Natural killer cell (primary cell): ENCODE measurements around the gene LBHD1. TPM values are rescaled to one million over a fixed set of nuclear protein-coding genes. Genes with fewer than 3 reads are reported as not detected.
A peak's percentile ranks its signal among the peaks of the same experiment; 100 is the strongest.

Experiments
- ATAC-seq, 3 donors: fragments of 150-1000 bp in 2 of 3; fragments of 200-7000 bp in 1 of 3; cut with Tn5 transposase; 1 replicate in 1 of 3; 2 replicates in 2 of 3; pipeline ENCODE4 v1.10.0; 2021; ENCODE audit warnings: mild to moderate bottlenecking in 2 of 3, moderate library complexity in 2 of 3
- DNase-seq, 2 donors: peaks; one replicate each; pipeline versions ENCODE4 v3.0.0 to v3.0.0-alpha.2; 2013 to 2021; ENCODE audit warnings: mixed read lengths in 1 of 2
- H3K27ac ChIP-seq: one replicate; pipeline ENCODE4 v1.5.1; 2013; ENCODE audit warnings: mild to moderate bottlenecking, low read length
- H3K27me3 ChIP-seq: one replicate; pipeline ENCODE4 v1.6.1; 2013; ENCODE audit warnings: low read length; ENCODE audit not compliant: control insufficient read depth, insufficient read depth
- H3K36me3 ChIP-seq: one replicate; pipeline ENCODE4 v1.6.1; 2013; ENCODE audit warnings: low read length; ENCODE audit not compliant: control insufficient read depth, insufficient read depth
- H3K4me1 ChIP-seq: one replicate; pipeline ENCODE4 v1.6.1; 2013; ENCODE audit warnings: low read length; ENCODE audit not compliant: control insufficient read depth, insufficient read depth
- H3K4me3 ChIP-seq: one replicate; pipeline ENCODE4 v1.5.1; 2013; ENCODE audit warnings: low read length
- H3K9me3 ChIP-seq: one replicate; pipeline ENCODE4 v1.6.1; 2013; ENCODE audit warnings: low read length; ENCODE audit not compliant: control insufficient read depth, insufficient read depth
- H3K27ac Mint-ChIP-seq, 2 donors: one replicate each; pipeline ENCODE4 v1.8.0; 2022; ENCODE audit warnings: mild to moderate bottlenecking in 2 of 2, mixed read lengths in 2 of 2, moderate library complexity in 1 of 2
- H3K27me3 Mint-ChIP-seq, 2 donors: one replicate each; pipeline ENCODE4 v1.8.0; 2022; ENCODE audit warnings: low read depth in 2 of 2, mixed read lengths in 2 of 2
- H3K36me3 Mint-ChIP-seq: one replicate; pipeline ENCODE4 v1.8.0; 2022; ENCODE audit warnings: mixed read lengths
- H3K4me1 Mint-ChIP-seq, 2 donors: one replicate each; pipeline ENCODE4 v1.8.0; 2022; ENCODE audit warnings: mixed read lengths in 2 of 2
- H3K4me3 Mint-ChIP-seq: one replicate; pipeline ENCODE4 v1.8.0; 2022; ENCODE audit warnings: mild to moderate bottlenecking, moderate library complexity, mixed read lengths
- H3K9me3 Mint-ChIP-seq, 2 donors: one replicate each; pipeline ENCODE4 v1.8.0; 2022; ENCODE audit warnings: mixed read lengths in 2 of 2
- CTCF ChIP-seq: fragments of 200-600 bp; IDR thresholded peaks from one replicate; pipeline ENCODE4 v1.8.0; 2022; ENCODE audit warnings: antibody characterized with exemption
- WGBS: methylation state at CpG from one replicate; pipeline ENCODE4 v1.1.7; 2013; ENCODE audit warnings: missing lambda C conversion rate; ENCODE audit not compliant: insufficient coverage; 5-methylcytosine and 5-hydroxymethylcytosine counted together
- intact Hi-C: fragments of 100-400 bp; cut with micrococcal nuclease; formaldehyde crosslinking; loops from one replicate; pipeline ENCODE4 v1.14.2; 2022
- total RNA-seq, 4 donors: library from RNA; stranded (reverse); fragments of 120-200 nt in 1 of 4; gene quantifications; one replicate each; pipeline versions ENCODE4 v1.2.3 to v1.2.4, GENCODE V29; 2013 to 2022

The LBHD1 gene
- 10 to 100 TPM; 17.4 to 29.1 (median 20.4) TPM for total RNA-seq
- 12.5 TPM for total RNA-seq (2013)

GRCh38 chr11:62671608-62672389, at the start of gene LBHD1, which contains the start of gene UQCC3:
Gene LBHD1 (minus strand): TSS chr11:62672267. CDS start chr11:62670031, 2,236 bp downstream.
Gene UQCC3 (plus strand): TSS chr11:62671673. CDS start chr11:62671746, 73 bp downstream.
- Mint-ChIP-seq H3K4me3 (peak within 1 kb of the TSS; percentile 99), H3K9me3 (no peaks in the 10 kb centered on the region), H3K4me1 (peaks cover 21 to 36% of the 10 kb centered on the region in 2 donors), H3K27me3 (no peaks in the 10 kb centered on the region), H3K27ac (peak within 1 kb of the TSS; percentile 92 to 97), H3K36me3 (peaks cover under 1% of the 10 kb centered on the region)
- Histone ChIP-seq H3K27me3 (no peaks in the 10 kb centered on the region), H3K27ac (peak within 1 kb of the TSS; percentile 59), H3K9me3 (no peaks in the 10 kb centered on the region), H3K4me1 (peaks cover 27% of the 10 kb centered on the region), H3K4me3 (peak within 1 kb of the TSS; percentile 85), H3K36me3 (peaks cover 9% of the 10 kb centered on the region)
- DNase-seq: peak; percentile 76 to 85
- peak; percentile 78 to 93 (median 86) for ATAC-seq
- WGBS: under 1% methylated on average over 59 of the region's 59 CpGs
- intact Hi-C loops: loop anchor here (5.0 kb wide), 1 partner anchor 36 kb away; the partner anchor contains the start of genes BSCL2 and GNG3
- TF ChIP-seq CTCF: no peak

GRCh38 chr11:62719302-62719978, 47.4 kb upstream of the LBHD1 start:
- TF ChIP-seq CTCF: no peak
- Histone ChIP-seq H3K36me3 (peaks cover 94% of the 10 kb centered on the region), H3K27me3 (no peaks in the 10 kb centered on the region), H3K9me3 (no peaks in the 10 kb centered on the region), H3K4me1 (peaks cover 3% of the 10 kb centered on the region), H3K27ac (no peak overlapping the region), H3K4me3 (no peak overlapping the region)
- Mint-ChIP-seq H3K27me3 (no peaks in the 10 kb centered on the region), H3K27ac (peak overlapping the region in 1 of 2 donors; percentile 15), H3K9me3 (no peaks in the 10 kb centered on the region), H3K4me1 (peaks cover 26 to 27% of the 10 kb centered on the region in 2 donors), H3K36me3 (peaks cover 49% of the 10 kb centered on the region), H3K4me3 (no peak overlapping the region)
- intact Hi-C loops: no loop called here
- DNase-seq (no peak), ATAC-seq (no peak)
- WGBS: 67% methylated on average over 2 of the region's 2 CpGs

GRCh38 chr11:62716816-62717215, 44.7 kb upstream of the LBHD1 start:
- Histone ChIP-seq H3K4me1 (no peaks in the 10 kb centered on the region), H3K27me3 (no peaks in the 10 kb centered on the region), H3K27ac (no peak overlapping the region), H3K9me3 (no peaks in the 10 kb centered on the region), H3K4me3 (no peak overlapping the region), H3K36me3 (peaks cover 82% of the 10 kb centered on the region)
- Mint-ChIP-seq H3K27me3 (no peaks in the 10 kb centered on the region), H3K36me3 (peaks cover 28% of the 10 kb centered on the region), H3K9me3 (no peaks in the 10 kb centered on the region), H3K4me3 (no peak overlapping the region), H3K4me1 (peaks cover 11 to 29% of the 10 kb centered on the region in 2 donors), H3K27ac (no peak overlapping the region)
- no peak for DNase-seq
- WGBS: 98% methylated on average over 10 of the region's 11 CpGs
- ATAC-seq: no peak
- intact Hi-C loops: no loop called here
- no peak for TF ChIP-seq CTCF
